Measurements from ENCODE around the gene DNAH12. TPM values are rescaled to one million over a fixed set of nuclear protein-coding genes. Genes with fewer than 3 reads are reported as not detected.

The DNAH12 gene
- total and polyA plus RNA-seq, 2 of the 13 experiments (the other 11 are each of a cell fraction or from before 2014, with no cell fraction given), result 0.11 TPM

- TF ChIP-seq AKNA (CRISPR knock-in tag; IDR thresholded peaks at IDR 0.05; ENCODE audit: borderline replicate concordance) (no peak), KDM5B (CRISPR knock-in tag; IDR thresholded peaks at IDR 0.05; ENCODE audit: borderline replicate concordance) (peak; percentile 74; the same call in 1 of the 2 replicates), GLI4 (CRISPR knock-in tag; IDR thresholded peaks at IDR 0.05; ENCODE audit: borderline replicate concordance) (no peak), DNMT1 (CRISPR knock-in tag; IDR thresholded peaks at IDR 0.05) (no peak), DRAP1 (CRISPR knock-in tag; IDR thresholded peaks at IDR 0.05) (peak; percentile 78), SRF (IDR thresholded peaks at IDR 0.05; ENCODE audit: low read depth, low read length) (no peak), YEATS2 (CRISPR knock-in tag; IDR thresholded peaks at IDR 0.05; ENCODE audit: borderline replicate concordance) (peak; percentile 97), MLX (CRISPR knock-in tag; IDR thresholded peaks at IDR 0.05) (peak; percentile 83; the same call in 1 of the 2 replicates), MLXIP (CRISPR knock-in tag; IDR thresholded peaks at IDR 0.05; ENCODE audit: borderline replicate concordance) (no peak; the same call in 1 of the 2 replicates), TEAD2 (CRISPR knock-in tag; IDR thresholded peaks at IDR 0.05) (no peak), RAD51 (IDR thresholded peaks at IDR 0.05; ENCODE audit: borderline replicate concordance) (peak; percentile 93), ZBTB49 (CRISPR knock-in tag; IDR thresholded peaks at IDR 0.05; ENCODE audit: borderline replicate concordance) (peak; percentile 46; the same call in 1 of the 2 replicates), CBFB (CRISPR knock-in tag; IDR thresholded peaks at IDR 0.05) (peak; percentile 68), ATF2 (CRISPR knock-in tag; IDR thresholded peaks at IDR 0.05) (peak; percentile 75; the same call in 1 of the 2 replicates)
Measured at GRCh38 chr3:57555738-57556458, 11.8 kb upstream of the DNAH12 start, which contains the start of gene PDE12 (continued).

All from HepG2 (cell line).